GM12873 (cell line): ENCODE measurements around the gene PCK2.

ENCODE experiments used
- TF ChIP-seq, protein P1 (sequence below): IDR thresholded peaks from 2 replicates; pipeline ENCODE4 v1.5.1; 2012; ENCODE audit warnings: low read depth, mild to moderate bottlenecking, moderate library complexity, low read length, control low read depth; ENCODE audit not compliant: insufficient read depth; ENCODE audit errors: missing control alignments

Gene PCK2

DNA sequence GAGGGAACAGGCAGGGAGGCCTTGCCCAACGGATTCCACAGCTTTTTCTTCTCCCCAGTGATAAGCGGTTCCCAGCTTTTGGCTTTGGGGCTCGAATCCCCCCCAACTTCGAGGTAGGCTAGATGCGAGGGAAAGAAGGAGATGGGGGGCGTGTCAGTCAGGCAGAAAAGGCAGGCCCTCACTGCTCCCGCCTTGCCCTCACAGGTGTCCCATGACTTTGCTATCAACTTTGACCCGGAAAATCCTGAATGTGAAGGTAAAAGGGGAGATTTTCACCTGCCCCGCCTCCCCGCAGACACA lies 17.9 kb upstream of the PCK2 start:
- TF ChIP-seq, protein P1, sequence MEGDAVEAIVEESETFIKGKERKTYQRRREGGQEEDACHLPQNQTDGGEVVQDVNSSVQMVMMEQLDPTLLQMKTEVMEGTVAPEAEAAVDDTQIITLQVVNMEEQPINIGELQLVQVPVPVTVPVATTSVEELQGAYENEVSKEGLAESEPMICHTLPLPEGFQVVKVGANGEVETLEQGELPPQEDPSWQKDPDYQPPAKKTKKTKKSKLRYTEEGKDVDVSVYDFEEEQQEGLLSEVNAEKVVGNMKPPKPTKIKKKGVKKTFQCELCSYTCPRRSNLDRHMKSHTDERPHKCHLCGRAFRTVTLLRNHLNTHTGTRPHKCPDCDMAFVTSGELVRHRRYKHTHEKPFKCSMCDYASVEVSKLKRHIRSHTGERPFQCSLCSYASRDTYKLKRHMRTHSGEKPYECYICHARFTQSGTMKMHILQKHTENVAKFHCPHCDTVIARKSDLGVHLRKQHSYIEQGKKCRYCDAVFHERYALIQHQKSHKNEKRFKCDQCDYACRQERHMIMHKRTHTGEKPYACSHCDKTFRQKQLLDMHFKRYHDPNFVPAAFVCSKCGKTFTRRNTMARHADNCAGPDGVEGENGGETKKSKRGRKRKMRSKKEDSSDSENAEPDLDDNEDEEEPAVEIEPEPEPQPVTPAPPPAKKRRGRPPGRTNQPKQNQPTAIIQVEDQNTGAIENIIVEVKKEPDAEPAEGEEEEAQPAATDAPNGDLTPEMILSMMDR = no peak

DNA sequence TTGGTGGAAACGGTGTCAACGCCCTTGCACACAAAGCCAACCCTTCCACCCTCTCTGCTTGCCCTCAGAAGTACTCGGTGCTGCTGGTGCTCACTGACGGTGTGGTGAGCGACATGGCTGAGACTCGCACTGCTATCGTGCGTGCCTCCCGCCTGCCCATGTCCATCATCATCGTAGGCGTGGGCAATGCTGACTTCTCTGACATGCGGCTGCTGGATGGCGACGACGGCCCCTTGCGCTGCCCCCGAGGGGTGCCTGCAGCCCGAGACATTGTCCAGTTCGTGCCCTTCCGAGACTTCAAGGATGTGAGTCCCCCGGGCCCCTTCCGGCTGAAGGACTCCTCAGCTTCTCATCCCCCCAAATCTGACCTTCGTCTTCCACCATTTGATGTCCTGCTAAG lies 17.0 kb upstream of the PCK2 start:
- TF ChIP-seq, protein P1 = no peak

DNA sequence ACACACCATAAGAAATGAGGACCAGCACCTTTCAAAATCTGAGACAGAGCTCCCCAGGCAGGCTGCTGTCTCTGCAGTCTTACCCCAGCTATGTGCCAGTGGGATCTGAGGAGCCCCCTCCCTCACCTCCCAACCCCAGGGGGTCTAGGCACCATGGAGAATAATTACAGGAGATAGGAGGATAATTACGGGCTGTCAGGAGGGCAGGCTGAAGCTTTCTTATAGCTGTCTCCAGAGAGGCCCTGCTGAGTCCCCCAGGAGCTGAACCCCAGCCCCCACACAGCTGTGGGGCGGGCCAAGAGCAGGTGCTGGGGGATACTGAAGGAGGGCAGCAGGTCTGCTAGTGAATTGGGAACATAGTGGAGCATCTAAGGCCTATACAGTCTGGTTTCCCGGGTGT lies 16.0 kb upstream of the PCK2 start:
- TF ChIP-seq, protein P1 = no peak

DNA sequence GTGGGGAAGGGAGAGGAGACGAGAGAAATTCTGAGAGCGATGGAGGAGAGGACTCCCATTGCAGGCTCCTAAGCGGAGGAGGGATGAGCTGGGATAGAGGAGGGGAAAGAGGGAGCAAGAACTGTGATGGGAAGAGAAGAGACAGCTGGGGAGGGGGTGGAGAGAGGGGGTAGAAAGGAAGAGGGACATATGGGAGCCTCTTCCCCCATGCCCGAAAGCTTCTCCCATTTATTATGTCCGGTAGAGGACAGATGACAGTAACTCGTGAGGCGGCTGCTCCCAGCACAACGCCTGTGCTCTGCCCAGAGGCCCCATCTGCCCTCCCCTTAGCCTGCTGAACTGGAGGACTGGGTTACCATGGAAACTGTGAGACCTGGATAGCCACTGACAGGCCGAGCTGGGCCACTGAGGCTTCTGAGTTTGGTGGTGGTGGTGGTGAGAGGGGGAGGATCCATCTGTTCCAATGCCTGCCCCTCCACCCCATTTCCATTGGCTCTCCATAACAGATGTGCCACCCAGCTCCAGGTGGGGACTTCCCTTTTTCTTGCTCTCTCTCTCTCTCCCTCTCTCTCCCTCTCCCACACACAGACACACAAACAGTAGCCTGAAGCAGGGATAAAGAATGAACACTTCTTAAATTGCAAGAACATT lies 14.5 kb upstream of the PCK2 start:
- TF ChIP-seq, protein P1 = no peak

DNA sequence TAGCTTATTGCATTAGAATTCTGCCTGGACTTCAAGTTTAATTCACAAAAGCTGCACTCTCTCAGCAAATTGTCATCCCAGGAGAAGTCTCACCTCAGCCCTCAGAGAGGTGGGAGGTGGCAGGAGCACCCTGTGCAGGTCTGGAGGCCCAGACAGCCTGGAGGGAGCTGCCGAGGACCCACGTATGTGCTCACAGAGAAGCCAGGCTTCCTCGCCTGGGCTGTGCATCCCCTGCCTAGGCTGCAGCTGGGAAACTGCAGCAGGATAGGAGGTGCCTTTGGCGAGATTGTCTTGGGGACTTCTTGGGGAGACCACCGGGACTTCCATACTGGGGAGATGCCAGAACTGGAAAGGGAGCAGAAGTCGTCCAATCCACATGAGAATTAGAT lies 14.0 kb upstream of the PCK2 start:
- TF ChIP-seq, protein P1 = no peak

DNA sequence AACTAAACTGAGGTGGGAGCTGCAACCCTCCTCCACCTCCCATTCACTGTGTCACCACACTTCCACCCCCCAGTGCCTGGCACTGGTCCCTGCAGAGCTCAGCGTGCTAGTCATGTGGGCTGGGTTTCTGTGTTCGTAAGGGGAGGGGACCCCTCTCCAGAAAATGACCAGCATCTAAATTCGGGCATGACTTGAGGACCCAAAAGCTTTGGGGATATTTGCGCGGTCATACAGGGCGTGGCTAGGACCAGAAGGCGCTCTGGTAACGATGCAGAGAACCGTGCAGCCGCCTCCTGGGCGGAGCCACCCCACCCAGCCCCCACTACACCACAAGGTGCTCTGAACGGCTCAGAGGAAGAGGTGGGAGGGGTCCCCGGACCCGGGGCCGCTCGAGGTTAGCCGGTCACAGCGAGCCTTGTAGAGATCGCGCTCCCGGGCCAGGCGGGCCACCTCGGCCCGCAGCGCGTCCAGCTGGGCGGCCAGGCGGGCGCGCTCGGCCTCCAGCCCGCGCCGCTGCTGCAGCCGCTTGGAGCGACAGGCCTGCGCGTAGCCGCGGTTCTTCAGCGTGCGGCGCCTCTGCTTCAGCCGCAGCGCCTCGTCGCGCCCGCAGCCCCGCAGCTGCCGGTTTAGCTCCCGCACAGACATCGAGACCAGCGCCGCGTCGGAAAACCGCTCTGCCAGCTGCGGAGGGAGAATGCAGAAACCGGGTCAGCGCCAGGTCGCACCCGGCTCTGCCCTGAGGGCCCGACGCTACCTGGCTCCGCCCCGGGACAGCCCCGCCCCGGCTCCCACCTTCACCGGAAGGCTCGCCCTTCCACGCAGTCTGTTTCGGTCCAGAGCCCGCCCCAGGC lies 13.0 kb upstream of the PCK2 start:
- TF ChIP-seq, protein P1 = no peak

DNA sequence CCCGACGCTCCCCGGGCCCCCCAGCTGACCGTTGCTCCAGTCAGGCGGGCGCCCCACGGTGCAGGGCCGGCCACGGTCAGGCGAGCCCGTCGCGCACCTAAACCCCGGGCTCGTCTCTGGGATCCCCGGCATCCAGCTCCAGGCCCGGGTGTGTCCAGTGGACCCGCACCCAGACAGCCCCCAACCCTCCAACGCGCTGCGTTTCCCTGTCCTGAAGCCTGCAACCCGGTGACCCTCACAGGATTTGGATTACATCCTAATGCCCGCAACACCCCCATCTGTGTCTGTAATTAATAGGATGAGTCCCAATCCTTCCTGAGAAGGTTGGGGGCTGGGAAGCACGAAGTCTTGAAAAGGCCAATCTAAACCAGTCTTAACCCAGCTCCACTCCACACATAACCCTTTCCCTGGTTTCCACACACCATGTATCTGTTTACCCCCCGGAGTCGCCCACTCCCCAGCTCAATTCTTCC lies 12.3 kb upstream of the PCK2 start:
- TF ChIP-seq, protein P1 = no peak
